ENCODE measurements around the gene MUS81. TPM values are rescaled to one million over a fixed set of nuclear protein-coding genes. Genes with fewer than 3 reads are reported as not detected.

MUS81 gene
- total and polyA plus RNA-seq, 2 donors (not counting 3 experiments of a cell fraction or from before 2014, with no cell fraction given), result 57.9 to 76.9 TPM

DNA sequence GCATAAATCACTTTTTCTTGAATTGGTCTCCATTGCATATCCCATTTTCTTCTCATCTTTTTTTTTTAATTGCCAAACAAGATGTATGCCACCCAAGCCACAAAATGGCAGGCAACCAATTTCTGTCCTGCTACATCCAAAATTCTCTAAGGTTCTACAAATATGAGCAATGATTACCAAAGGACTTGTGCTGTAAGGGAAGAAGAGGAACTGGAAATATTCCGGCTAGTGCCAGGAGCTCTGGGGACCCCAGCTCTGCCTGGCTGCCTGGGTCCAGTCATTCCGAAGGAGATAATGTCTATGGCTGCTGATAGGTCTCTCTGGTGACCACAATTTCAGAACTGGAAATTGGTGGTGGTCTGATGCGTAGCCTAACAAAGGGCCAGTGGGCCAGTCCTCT, 43.5 kb upstream of the MUS81 start:
- CTCF ChIA-PET, result interaction anchor here (1.1 to 6.5 kb wide), 16 partner anchors 11 to 179 kb away, joined by 3 to 109 read pairs (median 6); partner anchors contain the start of genes AP5B1, KAT5, SIPA1 and SNX32
- H3K9me3 ChIP-seq (replicated peaks; ENCODE audit: control insufficient read depth, insufficient read depth, low read length), result no peaks in the 10 kb centered on the region
- H3K4me2 ChIP-seq (ENCODE audit: insufficient read depth, low read length), result no peak overlapping the region
- H3K79me2 ChIP-seq (ENCODE audit: control insufficient read depth, insufficient read depth, low read length), result no peaks in the 10 kb centered on the region
- no peak overlapping the region for H3K9ac ChIP-seq (replicated peaks; ENCODE audit: extremely low read depth, insufficient read depth, low read length)
- no peaks in the 10 kb centered on the region for H3K4me1 ChIP-seq (ENCODE audit: control insufficient read depth, extremely low read depth, insufficient read depth, low read length)
- no peak overlapping the region for H3K4me3 ChIP-seq (replicated peaks in 1 of 3; ENCODE audit: insufficient read depth in 1 of 3, low read depth in 1 of 3, low read length in 3 of 3)
- no peak overlapping the region for H3K27ac ChIP-seq (ENCODE audit: insufficient read depth, low read depth, low read length)
- TF ChIP-seq FOS (IDR thresholded peaks at IDR 0.05; ENCODE audit: borderline replicate concordance, insufficient read depth, low read length) (no peak), EZH2 (IDR thresholded peaks at IDR 0.05; ENCODE audit: borderline replicate concordance, low read depth, low read length, severe bottlenecking) (no peak), MYC (IDR thresholded peaks at IDR 0.05; ENCODE audit: low read depth, low read length) (no peak), JUN (IDR thresholded peaks at IDR 0.05; ENCODE audit: borderline replicate concordance, insufficient read depth, insufficient read length, low read depth) (no peak), POLR2AphosphoS5 (IDR thresholded peaks at IDR 0.05; ENCODE audit: insufficient read depth, low read depth, low read length) (no peak), POLR2A (IDR thresholded peaks at IDR 0.05; ENCODE audit: low read depth, low read length) (no peak), GATA2 (IDR thresholded peaks at IDR 0.05; ENCODE audit: insufficient read depth, insufficient read length, low read depth, low read length) (no peak)
- TF ChIP-seq, protein P1, sequence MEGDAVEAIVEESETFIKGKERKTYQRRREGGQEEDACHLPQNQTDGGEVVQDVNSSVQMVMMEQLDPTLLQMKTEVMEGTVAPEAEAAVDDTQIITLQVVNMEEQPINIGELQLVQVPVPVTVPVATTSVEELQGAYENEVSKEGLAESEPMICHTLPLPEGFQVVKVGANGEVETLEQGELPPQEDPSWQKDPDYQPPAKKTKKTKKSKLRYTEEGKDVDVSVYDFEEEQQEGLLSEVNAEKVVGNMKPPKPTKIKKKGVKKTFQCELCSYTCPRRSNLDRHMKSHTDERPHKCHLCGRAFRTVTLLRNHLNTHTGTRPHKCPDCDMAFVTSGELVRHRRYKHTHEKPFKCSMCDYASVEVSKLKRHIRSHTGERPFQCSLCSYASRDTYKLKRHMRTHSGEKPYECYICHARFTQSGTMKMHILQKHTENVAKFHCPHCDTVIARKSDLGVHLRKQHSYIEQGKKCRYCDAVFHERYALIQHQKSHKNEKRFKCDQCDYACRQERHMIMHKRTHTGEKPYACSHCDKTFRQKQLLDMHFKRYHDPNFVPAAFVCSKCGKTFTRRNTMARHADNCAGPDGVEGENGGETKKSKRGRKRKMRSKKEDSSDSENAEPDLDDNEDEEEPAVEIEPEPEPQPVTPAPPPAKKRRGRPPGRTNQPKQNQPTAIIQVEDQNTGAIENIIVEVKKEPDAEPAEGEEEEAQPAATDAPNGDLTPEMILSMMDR (IDR thresholded peaks at IDR 0.05; ENCODE audit: extremely low read depth in 1 of 2, insufficient read depth in 1 of 2, low read depth in 1 of 2, low read length in 2 of 2), result no peak
- TF ChIP-seq, protein P2, sequence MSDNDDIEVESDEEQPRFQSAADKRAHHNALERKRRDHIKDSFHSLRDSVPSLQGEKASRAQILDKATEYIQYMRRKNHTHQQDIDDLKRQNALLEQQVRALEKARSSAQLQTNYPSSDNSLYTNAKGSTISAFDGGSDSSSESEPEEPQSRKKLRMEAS (IDR thresholded peaks at IDR 0.05; ENCODE audit: insufficient read depth, insufficient read length), result no peak
- H3K27me3 ChIP-seq (ENCODE audit: control insufficient read depth in 2 of 2, insufficient read depth in 2 of 2, low read length in 2 of 2), result peaks cover 7% of the 10 kb centered on the region in 2 experiments
- H3K9me1 ChIP-seq (replicated peaks; ENCODE audit: control insufficient read depth, extremely low read depth, insufficient read depth, low read length), result no peaks in the 10 kb centered on the region
- no TSS peak for BruUV-seq (replicated peaks)
- intact Hi-C loops (cut with micrococcal nuclease) (no loop called here), dilution Hi-C loops (cut with MboI; ENCODE audit: extremely low pct_ligation_motif_present, low sequenced_read_pairs) (no loop called here)
- H4K20me1 ChIP-seq (replicated peaks; ENCODE audit: control insufficient read depth, extremely low read depth, insufficient read depth, low read length), result no peaks in the 10 kb centered on the region
- H2AFZ ChIP-seq (ENCODE audit: low read depth, low read length), result no peak overlapping the region
- H3K36me3 ChIP-seq (ENCODE audit: control insufficient read depth in 2 of 2, extremely low read depth in 1 of 2, insufficient read depth in 2 of 2, low read length in 2 of 2), result no peaks in the 10 kb centered on the region
- no peak for FAIRE-seq
- POLR2A ChIA-PET, result no interaction called here
- DNase-seq (ENCODE audit: low read depth, low spot score), result no peak

Data from endothelial cell of umbilical vein (primary cell).